Measurements from ENCODE around the gene RASGRP4.

DNA sequence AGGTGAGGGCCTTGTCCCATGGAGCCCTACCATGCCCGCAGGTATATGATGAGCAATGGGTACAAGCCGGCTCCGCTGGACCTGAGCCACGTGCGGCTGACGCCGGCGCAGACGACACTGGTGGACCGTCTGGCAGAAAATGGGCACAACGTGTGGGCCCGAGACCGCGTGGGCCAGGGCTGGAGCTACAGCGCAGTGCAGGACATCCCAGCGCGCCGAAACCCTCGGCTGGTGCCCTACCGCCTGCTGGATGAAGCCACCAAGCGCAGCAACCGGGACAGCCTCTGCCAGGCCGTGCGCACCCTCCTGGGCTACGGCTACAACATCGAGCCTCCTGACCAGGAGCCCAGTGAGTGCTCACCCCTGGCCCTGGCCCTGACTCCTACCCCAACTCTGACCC lies 40.0 kb upstream of the RASGRP4 start:
- no peak for TF ChIP-seq EZH2 (IDR thresholded peaks at IDR 0.05; ENCODE audit: insufficient read depth, poor library complexity, severe bottlenecking)
- no peak for TF ChIP-seq EZH2phosphoT487 (IDR thresholded peaks at IDR 0.05; ENCODE audit: insufficient read depth, low read depth)

Measured in GM23248 (cell line).